ENCODE results near the gene USP46. TPM values are rescaled to one million over a fixed set of nuclear protein-coding genes. Genes with fewer than 3 reads are reported as not detected.

Gene USP46
- total RNA-seq, 1 donor from 2014 or later = 14.7 TPM

DNA sequence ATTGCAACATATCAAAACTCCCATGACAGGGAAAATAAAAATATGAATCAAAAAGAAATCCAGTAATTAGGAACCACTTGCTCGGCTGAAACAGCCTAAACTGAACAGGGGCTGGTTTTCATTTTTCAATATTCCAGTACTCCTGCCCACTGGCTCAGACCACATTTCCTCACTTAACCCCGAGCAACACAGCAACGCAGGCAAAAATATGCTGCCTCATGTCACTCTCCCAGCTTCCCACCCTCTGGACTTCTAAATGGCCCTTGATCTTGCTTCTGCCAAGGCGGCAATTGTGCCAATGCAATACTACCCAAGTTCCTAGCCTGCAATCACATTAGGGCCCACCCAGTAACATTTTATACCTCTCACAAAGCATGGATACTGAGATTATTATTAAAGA lies 30.6 kb downstream of the USP46 start:
- TF ChIP-seq, protein P1, sequence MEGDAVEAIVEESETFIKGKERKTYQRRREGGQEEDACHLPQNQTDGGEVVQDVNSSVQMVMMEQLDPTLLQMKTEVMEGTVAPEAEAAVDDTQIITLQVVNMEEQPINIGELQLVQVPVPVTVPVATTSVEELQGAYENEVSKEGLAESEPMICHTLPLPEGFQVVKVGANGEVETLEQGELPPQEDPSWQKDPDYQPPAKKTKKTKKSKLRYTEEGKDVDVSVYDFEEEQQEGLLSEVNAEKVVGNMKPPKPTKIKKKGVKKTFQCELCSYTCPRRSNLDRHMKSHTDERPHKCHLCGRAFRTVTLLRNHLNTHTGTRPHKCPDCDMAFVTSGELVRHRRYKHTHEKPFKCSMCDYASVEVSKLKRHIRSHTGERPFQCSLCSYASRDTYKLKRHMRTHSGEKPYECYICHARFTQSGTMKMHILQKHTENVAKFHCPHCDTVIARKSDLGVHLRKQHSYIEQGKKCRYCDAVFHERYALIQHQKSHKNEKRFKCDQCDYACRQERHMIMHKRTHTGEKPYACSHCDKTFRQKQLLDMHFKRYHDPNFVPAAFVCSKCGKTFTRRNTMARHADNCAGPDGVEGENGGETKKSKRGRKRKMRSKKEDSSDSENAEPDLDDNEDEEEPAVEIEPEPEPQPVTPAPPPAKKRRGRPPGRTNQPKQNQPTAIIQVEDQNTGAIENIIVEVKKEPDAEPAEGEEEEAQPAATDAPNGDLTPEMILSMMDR (IDR thresholded peaks at IDR 0.05; ENCODE audit: insufficient read depth, low read length, severe bottlenecking) = no peak
- FAIRE-seq = no peak
- DNase-seq (ENCODE audit: low read depth) = no peak
- Histone ChIP-seq H3K27me3 (ENCODE audit: control insufficient read depth, insufficient read depth, low read length) (no peaks in the 10 kb centered on the region), H3K4me3 (ENCODE audit: low read depth, low read length) (no peak overlapping the region), H3K36me3 (ENCODE audit: control insufficient read depth, insufficient read depth, low read length) (peaks cover 3% of the 10 kb centered on the region)

DNA sequence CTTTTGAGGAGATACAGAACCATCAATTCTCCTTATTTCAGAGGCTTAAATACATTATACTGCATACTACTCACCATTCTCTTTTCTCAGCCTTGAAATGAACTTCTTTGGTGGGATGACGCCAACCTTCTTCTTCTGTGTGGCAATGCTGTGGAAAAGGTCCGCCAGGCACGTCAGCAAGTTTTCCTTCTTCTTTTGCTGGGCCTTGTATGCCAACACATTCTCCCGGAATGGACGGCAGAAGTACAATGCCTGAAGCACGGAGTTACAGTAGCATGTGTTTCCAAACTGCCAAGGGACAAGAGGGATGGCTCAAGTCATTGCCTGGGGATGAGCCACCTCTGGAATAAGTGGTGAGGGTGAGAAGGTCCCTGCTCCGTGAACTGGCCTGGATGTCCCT lies 31.2 kb downstream of the USP46 start:
- FAIRE-seq = no peak
- no peak overlapping the region for H3K4me3 ChIP-seq (ENCODE audit: low read depth, low read length)
- DNase-seq (ENCODE audit: low read depth) = no peak
- TF ChIP-seq, protein P1 (IDR thresholded peaks at IDR 0.05; ENCODE audit: insufficient read depth, low read length, severe bottlenecking) = no peak
- H3K36me3 ChIP-seq (ENCODE audit: control insufficient read depth, insufficient read depth, low read length) = peaks cover 3% of the 10 kb centered on the region
- no peaks in the 10 kb centered on the region for H3K27me3 ChIP-seq (ENCODE audit: control insufficient read depth, insufficient read depth, low read length)

DNA sequence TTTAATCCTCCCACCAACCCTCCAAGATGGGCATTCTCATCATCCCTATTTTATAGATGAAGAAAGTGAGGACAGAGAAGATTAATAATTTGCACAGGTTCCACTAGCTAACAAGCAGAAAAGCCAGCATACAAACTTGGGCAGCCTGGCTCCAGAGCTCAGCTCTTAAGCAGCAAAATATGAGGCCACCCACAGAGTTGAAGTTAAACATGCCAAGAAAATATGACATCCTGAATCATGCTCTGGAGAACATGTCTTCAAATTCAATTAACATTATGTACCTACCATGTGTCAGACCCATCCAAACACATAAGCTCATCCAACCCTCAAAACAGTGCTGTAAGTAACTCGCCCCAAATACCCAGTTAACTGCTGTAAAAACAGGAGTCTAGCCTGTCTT lies 33.9 kb downstream of the USP46 start:
- DNase-seq (ENCODE audit: low read depth) = no peak
- TF ChIP-seq, protein P1 (IDR thresholded peaks at IDR 0.05; ENCODE audit: insufficient read depth, low read length, severe bottlenecking) = no peak
- no peak for FAIRE-seq
- peaks cover 2% of the 10 kb centered on the region for H3K36me3 ChIP-seq (ENCODE audit: control insufficient read depth, insufficient read depth, low read length)
- no peak overlapping the region for H3K4me3 ChIP-seq (ENCODE audit: low read depth, low read length)
- no peaks in the 10 kb centered on the region for H3K27me3 ChIP-seq (ENCODE audit: control insufficient read depth, insufficient read depth, low read length)

DNA sequence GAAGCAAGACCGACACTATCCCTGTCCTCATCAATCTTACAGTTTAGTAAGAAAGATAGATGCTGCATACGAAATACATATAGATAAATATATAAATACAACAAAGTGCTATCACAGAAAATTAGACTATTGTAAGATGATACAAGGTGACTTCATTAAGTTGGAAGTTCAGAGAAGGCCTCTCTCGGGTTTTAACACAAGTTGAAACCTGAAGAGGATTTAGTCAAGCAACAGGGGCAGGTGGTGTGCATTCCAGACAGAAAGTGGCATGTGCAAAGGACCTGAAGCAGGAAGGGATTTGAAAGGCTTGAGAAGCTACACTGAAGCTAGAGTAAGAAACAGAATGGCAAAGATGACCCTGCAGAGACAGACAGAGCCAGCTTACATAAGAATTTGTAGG lies 36.5 kb downstream of the USP46 start:
- FAIRE-seq (no peak), DNase-seq (ENCODE audit: low read depth) (peak; percentile 72)
- peaks cover 1% of the 10 kb centered on the region for H3K36me3 ChIP-seq (ENCODE audit: control insufficient read depth, insufficient read depth, low read length)
- TF ChIP-seq, protein P1 (IDR thresholded peaks at IDR 0.05; ENCODE audit: insufficient read depth, low read length, severe bottlenecking) = no peak
- no peaks in the 10 kb centered on the region for H3K27me3 ChIP-seq (ENCODE audit: control insufficient read depth, insufficient read depth, low read length)
- H3K4me3 ChIP-seq (ENCODE audit: low read depth, low read length) = no peak overlapping the region

DNA sequence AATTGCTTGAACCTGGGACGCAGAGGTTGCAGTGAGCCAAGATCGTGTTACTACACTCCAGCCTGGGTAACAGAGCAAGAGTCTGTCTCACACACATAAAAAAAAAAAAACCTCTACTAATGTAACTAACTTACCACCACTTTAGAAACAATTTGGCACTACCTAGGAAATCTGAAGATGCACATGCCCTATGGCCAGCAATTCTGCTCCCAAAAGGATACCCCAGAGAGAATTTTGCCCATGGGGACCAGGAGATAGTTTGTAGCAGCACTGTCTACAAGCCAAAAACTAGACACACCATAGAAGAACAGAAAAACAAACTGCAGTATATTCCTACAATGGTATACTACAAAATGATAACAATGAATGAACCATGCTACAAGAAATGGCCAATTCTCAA lies 37.5 kb downstream of the USP46 start:
- FAIRE-seq = no peak
- DNase-seq (ENCODE audit: low read depth) = no peak
- TF ChIP-seq, protein P1 (IDR thresholded peaks at IDR 0.05; ENCODE audit: insufficient read depth, low read length, severe bottlenecking) = no peak
- Histone ChIP-seq H3K27me3 (ENCODE audit: control insufficient read depth, insufficient read depth, low read length) (no peaks in the 10 kb centered on the region), H3K4me3 (ENCODE audit: low read depth, low read length) (no peak overlapping the region), H3K36me3 (ENCODE audit: control insufficient read depth, insufficient read depth, low read length) (peaks cover 1% of the 10 kb centered on the region)

DNA sequence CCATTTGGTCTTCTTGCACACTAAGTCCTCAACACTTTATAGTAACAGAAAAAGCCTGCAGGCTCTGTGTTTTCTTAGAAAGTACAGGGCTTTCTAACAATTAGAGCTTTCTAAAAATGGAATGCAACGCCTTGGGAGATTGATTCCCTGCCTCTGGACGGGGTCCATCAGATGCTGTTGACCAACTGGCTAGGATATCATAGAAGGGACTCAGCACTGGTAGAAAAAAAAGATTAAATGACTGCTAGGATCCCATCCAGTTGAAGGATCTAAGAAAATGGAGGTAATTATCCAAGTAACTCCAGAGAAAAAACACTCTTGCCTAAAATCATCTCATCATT lies 39.5 kb downstream of the USP46 start:
- Histone ChIP-seq H3K4me3 (ENCODE audit: low read depth, low read length) (no peak overlapping the region), H3K36me3 (ENCODE audit: control insufficient read depth, insufficient read depth, low read length) (no peaks in the 10 kb centered on the region), H3K27me3 (ENCODE audit: control insufficient read depth, insufficient read depth, low read length) (no peaks in the 10 kb centered on the region)
- DNase-seq (ENCODE audit: low read depth) (no peak), FAIRE-seq (no peak)
- TF ChIP-seq, protein P1 (IDR thresholded peaks at IDR 0.05; ENCODE audit: insufficient read depth, low read length, severe bottlenecking) = no peak

Measured in bronchial epithelial cell (primary cell).